SW480 (cell line): ENCODE results near the gene DPH3.

Source experiments
- DNase-seq: peaks from one replicate; pipeline ENCODE4 v3.0.0-alpha.2; 2016; ENCODE audit warnings: low spot score

Gene DPH3

GRCh38 chr3:16290827-16291196 lies 26.1 kb upstream of the DPH3 start:
- DNase-seq, result no peak

- peak; percentile 28 for DNase-seq
These were observed 25.5 kb upstream of the DPH3 start for GRCh38 chr3:16290007-16290826.

GRCh38 chr3:16289144-16289889 lies 24.6 kb upstream of the DPH3 start:
- DNase-seq, result no peak

- DNase-seq, result no peak
These were observed 23.9 kb upstream of the DPH3 start for GRCh38 chr3:16288664-16289063.

GRCh38 chr3:16286751-16287543 lies 22.2 kb upstream of the DPH3 start:
- DNase-seq, result no peak

- no peak for DNase-seq
These were observed 21.4 kb upstream of the DPH3 start for GRCh38 chr3:16286161-16286560.

GRCh38 chr3:16284633-16285032 lies 19.9 kb upstream of the DPH3 start:
- DNase-seq, result no peak

- no peak for DNase-seq
These were observed 15.9 kb upstream of the DPH3 start for GRCh38 chr3:16280671-16281070.

GRCh38 chr3:16279010-16279801 lies 14.5 kb upstream of the DPH3 start:
- DNase-seq, result no peak

- no peak for DNase-seq
These were observed 12.7 kb upstream of the DPH3 start for GRCh38 chr3:16277471-16277870.

- no peak for DNase-seq
These were observed 9.1 kb upstream of the DPH3 start for GRCh38 chr3:16273867-16274266.

GRCh38 chr3:16272588-16272987 lies 7.8 kb upstream of the DPH3 start:
- DNase-seq, result no peak

GRCh38 chr3:16270855-16271254 lies 6.1 kb upstream of the DPH3 start:
- no peak for DNase-seq

GRCh38 chr3:16266714-16267113 lies 2.0 kb upstream of the DPH3 start:
- DNase-seq, result no peak

- no peak for DNase-seq
These were observed 678 bp upstream of the DPH3 start for GRCh38 chr3:16265455-16265786.

- no peak for DNase-seq
These were observed 502 bp downstream of the DPH3 start for GRCh38 chr3:16264174-16264707.

- DNase-seq, result no peak
These were observed 2.6 kb downstream of the DPH3 start for GRCh38 chr3:16262174-16262573.

- no peak for DNase-seq
These were observed 4.7 kb downstream of the DPH3 start for GRCh38 chr3:16260046-16260445.

- DNase-seq, result no peak
These were observed 5.9 kb downstream of the DPH3 start for GRCh38 chr3:16258866-16259265.

- no peak for DNase-seq
These were observed 6.6 kb downstream of the DPH3 start for GRCh38 chr3:16258177-16258576.

GRCh38 chr3:16257309-16257708 lies 7.4 kb downstream of the DPH3 start:
- no peak for DNase-seq

GRCh38 chr3:16255726-16256125 lies 9.0 kb downstream of the DPH3 start:
- DNase-seq, result no peak
